Measurements from ENCODE around the gene NSRP1.

The NSRP1 gene

DNA sequence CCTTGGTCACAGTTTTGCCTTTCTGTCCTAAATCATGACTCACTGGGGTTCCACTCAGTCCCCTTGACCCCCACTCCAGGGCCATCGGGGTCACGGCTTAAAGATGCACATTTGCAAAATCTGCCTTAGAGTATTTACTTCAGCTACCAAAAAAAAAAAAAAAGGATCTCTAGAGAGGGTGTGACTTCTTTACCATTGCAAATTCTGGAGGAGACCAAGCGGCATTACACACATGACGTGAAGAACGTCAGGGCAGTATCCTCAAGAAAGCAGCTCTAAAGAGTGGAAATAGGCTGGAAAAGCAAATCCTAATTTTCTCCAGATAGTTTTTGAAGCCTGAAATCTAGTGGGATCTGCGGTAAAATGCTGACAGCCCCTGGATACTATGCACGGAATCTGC is 93.3 kb downstream of the NSRP1 start:
- no peak overlapping the region for H3K4me2 ChIP-seq (ENCODE audit: low read depth, low read length, poor library complexity, severe bottlenecking)
- H3K4me1 ChIP-seq (ENCODE audit: insufficient read depth, low read length, poor library complexity, severe bottlenecking) = no peaks in the 10 kb centered on the region
- no peak overlapping the region for H2AFZ ChIP-seq (ENCODE audit: low read length)
- H3K9me3 ChIP-seq (ENCODE audit: insufficient read depth, low read depth, low read length) = no peaks in the 10 kb centered on the region
- H3K36me3 ChIP-seq (ENCODE audit: insufficient read depth, low read length) = no peaks in the 10 kb centered on the region
- H3K79me2 ChIP-seq (ENCODE audit: insufficient read depth, low read length) = no peaks in the 10 kb centered on the region
- no peaks in the 10 kb centered on the region for H4K20me1 ChIP-seq (ENCODE audit: insufficient read depth, low read length, poor library complexity, severe bottlenecking)
- H3F3A ChIP-seq (ENCODE audit: low read depth) = no peaks in the 10 kb centered on the region
- no peak overlapping the region for H3K9ac ChIP-seq (ENCODE audit: low read depth, low read length, poor library complexity, severe bottlenecking)
- no peaks in the 10 kb centered on the region for H3K27me3 ChIP-seq (ENCODE audit: insufficient read depth, low read length, poor library complexity, severe bottlenecking)
- TF ChIP-seq, protein P1, sequence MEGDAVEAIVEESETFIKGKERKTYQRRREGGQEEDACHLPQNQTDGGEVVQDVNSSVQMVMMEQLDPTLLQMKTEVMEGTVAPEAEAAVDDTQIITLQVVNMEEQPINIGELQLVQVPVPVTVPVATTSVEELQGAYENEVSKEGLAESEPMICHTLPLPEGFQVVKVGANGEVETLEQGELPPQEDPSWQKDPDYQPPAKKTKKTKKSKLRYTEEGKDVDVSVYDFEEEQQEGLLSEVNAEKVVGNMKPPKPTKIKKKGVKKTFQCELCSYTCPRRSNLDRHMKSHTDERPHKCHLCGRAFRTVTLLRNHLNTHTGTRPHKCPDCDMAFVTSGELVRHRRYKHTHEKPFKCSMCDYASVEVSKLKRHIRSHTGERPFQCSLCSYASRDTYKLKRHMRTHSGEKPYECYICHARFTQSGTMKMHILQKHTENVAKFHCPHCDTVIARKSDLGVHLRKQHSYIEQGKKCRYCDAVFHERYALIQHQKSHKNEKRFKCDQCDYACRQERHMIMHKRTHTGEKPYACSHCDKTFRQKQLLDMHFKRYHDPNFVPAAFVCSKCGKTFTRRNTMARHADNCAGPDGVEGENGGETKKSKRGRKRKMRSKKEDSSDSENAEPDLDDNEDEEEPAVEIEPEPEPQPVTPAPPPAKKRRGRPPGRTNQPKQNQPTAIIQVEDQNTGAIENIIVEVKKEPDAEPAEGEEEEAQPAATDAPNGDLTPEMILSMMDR (conservative IDR thresholded peaks at IDR 0.05; ENCODE audit: low read length) = no peak
- TF ChIP-seq EZH2phosphoT487 (IDR thresholded peaks at IDR 0.05; ENCODE audit: borderline replicate concordance) = no peak
- no peak overlapping the region for H3K4me3 ChIP-seq (ENCODE audit: low read length, poor library complexity, severe bottlenecking)
- no peaks in the 10 kb centered on the region for H3K9me2 ChIP-seq (replicated peaks; ENCODE audit: low read depth, low read length)

DNA sequence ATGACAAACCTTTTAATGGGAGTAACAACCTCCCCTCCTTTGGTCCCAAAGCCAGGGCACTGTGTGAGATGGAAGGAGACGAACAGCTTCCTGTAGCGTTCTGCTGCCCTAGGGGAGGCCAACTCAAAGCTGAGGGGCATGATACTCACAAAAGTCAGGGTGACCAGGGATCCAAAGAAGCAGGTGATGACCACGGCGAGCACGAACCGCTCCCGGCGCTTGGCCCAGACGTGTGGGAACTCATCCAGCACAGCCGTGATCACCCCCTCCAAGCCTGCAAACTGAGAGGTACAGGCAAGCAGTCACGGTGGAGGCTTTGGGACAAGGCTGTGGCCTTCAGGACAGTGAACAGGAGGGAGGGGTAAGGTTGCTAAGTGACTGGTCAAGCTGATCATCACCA is 93.8 kb downstream of the NSRP1 start:
- no peaks in the 10 kb centered on the region for H4K20me1 ChIP-seq (ENCODE audit: insufficient read depth, low read length, poor library complexity, severe bottlenecking)
- no peak overlapping the region for H2AFZ ChIP-seq (ENCODE audit: low read length)
- no peak overlapping the region for H3K4me2 ChIP-seq (ENCODE audit: low read depth, low read length, poor library complexity, severe bottlenecking)
- no peak overlapping the region for H3K9ac ChIP-seq (ENCODE audit: low read depth, low read length, poor library complexity, severe bottlenecking)
- no peaks in the 10 kb centered on the region for H3F3A ChIP-seq (ENCODE audit: low read depth)
- H3K4me3 ChIP-seq (ENCODE audit: low read length, poor library complexity, severe bottlenecking) = no peak overlapping the region
- no peaks in the 10 kb centered on the region for H3K4me1 ChIP-seq (ENCODE audit: insufficient read depth, low read length, poor library complexity, severe bottlenecking)
- no peaks in the 10 kb centered on the region for H3K36me3 ChIP-seq (ENCODE audit: insufficient read depth, low read length)
- H3K79me2 ChIP-seq (ENCODE audit: insufficient read depth, low read length) = no peaks in the 10 kb centered on the region
- H3K9me3 ChIP-seq (ENCODE audit: insufficient read depth, low read depth, low read length) = no peaks in the 10 kb centered on the region
- H3K9me2 ChIP-seq (replicated peaks; ENCODE audit: low read depth, low read length) = no peaks in the 10 kb centered on the region
- TF ChIP-seq, protein P1 (conservative IDR thresholded peaks at IDR 0.05; ENCODE audit: low read length) = no peak
- TF ChIP-seq EZH2phosphoT487 (IDR thresholded peaks at IDR 0.05; ENCODE audit: borderline replicate concordance) = no peak
- H3K27me3 ChIP-seq (ENCODE audit: insufficient read depth, low read length, poor library complexity, severe bottlenecking) = no peaks in the 10 kb centered on the region

DNA sequence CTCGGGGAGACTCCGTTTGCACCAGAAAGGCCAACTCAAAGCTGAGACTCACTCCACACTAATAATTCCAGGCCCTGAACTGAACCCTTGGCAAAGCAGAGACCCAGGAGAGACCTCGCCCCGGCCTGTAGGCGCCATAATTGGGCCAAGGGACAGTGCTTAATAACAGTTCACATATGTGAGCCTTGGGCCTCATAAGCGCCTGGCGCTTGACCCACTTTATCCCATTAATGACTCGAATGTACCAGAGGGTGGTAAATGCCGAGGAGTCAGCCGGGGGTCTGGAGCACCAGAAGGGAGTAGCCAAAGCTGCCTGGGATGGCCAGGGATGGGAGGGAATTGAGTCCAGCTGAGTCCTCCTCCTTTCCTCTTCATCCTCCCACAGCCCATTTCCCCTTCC is 94.3 kb downstream of the NSRP1 start:
- Histone ChIP-seq H3F3A (ENCODE audit: low read depth) (no peaks in the 10 kb centered on the region), H3K9me3 (ENCODE audit: insufficient read depth, low read depth, low read length) (no peaks in the 10 kb centered on the region), H3K4me3 (ENCODE audit: low read length, poor library complexity, severe bottlenecking) (no peak overlapping the region), H3K36me3 (ENCODE audit: insufficient read depth, low read length) (no peaks in the 10 kb centered on the region), H3K79me2 (ENCODE audit: insufficient read depth, low read length) (no peaks in the 10 kb centered on the region), H3K4me2 (ENCODE audit: low read depth, low read length, poor library complexity, severe bottlenecking) (no peak overlapping the region), H4K20me1 (ENCODE audit: insufficient read depth, low read length, poor library complexity, severe bottlenecking) (no peaks in the 10 kb centered on the region), H3K4me1 (ENCODE audit: insufficient read depth, low read length, poor library complexity, severe bottlenecking) (no peaks in the 10 kb centered on the region), H3K27me3 (ENCODE audit: insufficient read depth, low read length, poor library complexity, severe bottlenecking) (no peaks in the 10 kb centered on the region), H2AFZ (ENCODE audit: low read length) (no peak overlapping the region), H3K9ac (ENCODE audit: low read depth, low read length, poor library complexity, severe bottlenecking) (no peak overlapping the region), H3K9me2 (replicated peaks; ENCODE audit: low read depth, low read length) (no peaks in the 10 kb centered on the region)
- TF ChIP-seq, protein P1 (conservative IDR thresholded peaks at IDR 0.05; ENCODE audit: low read length) = no peak
- TF ChIP-seq EZH2phosphoT487 (IDR thresholded peaks at IDR 0.05; ENCODE audit: borderline replicate concordance) = no peak

Measured in Loucy (cell line).